GM23338 (cell line): ENCODE results near the gene FRY. TPM values are rescaled to one million over a fixed set of nuclear protein-coding genes. Genes with fewer than 3 reads are reported as not detected.

Experiments
- ATAC-seq: fragments of 200-7000 bp; cut with Tn5 transposase; 3 replicates; pipeline ENCODE4 v1.9.1; 2020
- DNase-seq: peaks from one replicate; pipeline ENCODE4 v3.0.0-alpha.2; 2015; ENCODE audit warnings: low spot score
- H2AFZ ChIP-seq: fragments of 200-600 bp; sonication (generic); 2 replicates; pipeline ENCODE4 v1.8.0; 2016; ENCODE audit warnings: antibody characterized with exemption, mild to moderate bottlenecking, moderate library complexity
- H3F3A ChIP-seq: fragments of 200-600 bp; sonication (generic); replicated peaks from 2 replicates; pipeline ENCODE4 v1.8.0; 2017; ENCODE audit warnings: antibody characterized with exemption, mixed run types, low read depth
- H3K27ac ChIP-seq: fragments of 200-600 bp; sonication (generic); 2 replicates; pipeline ENCODE4 v1.6.1; 2016; ENCODE audit warnings: low read depth
- H3K27me3 ChIP-seq: fragments of 200-600 bp; sonication (generic); 2 replicates; pipeline ENCODE4 v1.8.0; 2016; ENCODE audit warnings: mild to moderate bottlenecking, mixed run types, moderate library complexity; ENCODE audit not compliant: insufficient read depth
- H3K36me3 ChIP-seq: fragments of 200-600 bp; sonication (generic); 2 replicates; pipeline ENCODE4 v1.8.0; 2016; ENCODE audit warnings: mild to moderate bottlenecking; ENCODE audit not compliant: insufficient read depth
- H3K4me1 ChIP-seq: fragments of 200-600 bp; sonication (generic); 2 replicates; pipeline ENCODE4 v1.8.0; 2016; ENCODE audit warnings: mild to moderate bottlenecking, moderate library complexity; ENCODE audit not compliant: insufficient read depth
- H3K4me2 ChIP-seq: fragments of 200-600 bp; sonication (generic); 2 replicates; pipeline ENCODE4 v1.7.1; 2017; ENCODE audit warnings: mixed run types
- H3K4me3 ChIP-seq: fragments of 200-600 bp; sonication (generic); 2 replicates; pipeline ENCODE4 v1.6.1; 2016; ENCODE audit warnings: mixed run types
- H3K79me2 ChIP-seq: fragments of 200-600 bp; sonication (generic); replicated peaks from 2 replicates; pipeline ENCODE4 v1.8.0; 2017; ENCODE audit warnings: mild to moderate bottlenecking; ENCODE audit not compliant: insufficient read depth
- H3K9me2 ChIP-seq: fragments of 200-600 bp; sonication (generic); 2 replicates; pipeline ENCODE4 v1.8.0; 2017; ENCODE audit not compliant: insufficient read depth
- H4K20me1 ChIP-seq: fragments of 200-600 bp; sonication (generic); replicated peaks from 2 replicates; pipeline ENCODE4 v1.8.0; 2017; ENCODE audit warnings: mild to moderate bottlenecking; ENCODE audit not compliant: insufficient read depth
- H3K27ac Mint-ChIP-seq: 2 replicates; pipeline ENCODE4 v1.8.0; 2020; ENCODE audit warnings: inconsistent platforms, mild to moderate bottlenecking, moderate library complexity, mixed read lengths
- H3K27me3 Mint-ChIP-seq: 3 replicates; pipeline ENCODE4 v1.8.0; 2022; ENCODE audit warnings: low read depth, mild to moderate bottlenecking, moderate library complexity, mixed read lengths, inconsistent platforms; ENCODE audit not compliant: insufficient read depth, poor library complexity
- H3K36me3 Mint-ChIP-seq: 3 replicates; pipeline ENCODE4 v1.8.0; 2021; ENCODE audit warnings: low read depth, mild to moderate bottlenecking, inconsistent platforms, moderate library complexity, mixed read lengths
- H3K4me1 Mint-ChIP-seq: 3 replicates; pipeline ENCODE4 v1.8.0; 2020; ENCODE audit warnings: mild to moderate bottlenecking, inconsistent platforms, mixed read lengths
- H3K4me3 Mint-ChIP-seq: 3 replicates; pipeline ENCODE4 v1.8.0; 2021; ENCODE audit warnings: moderate library complexity, mild to moderate bottlenecking, inconsistent platforms, mixed read lengths
- H3K9me3 Mint-ChIP-seq: 3 replicates; pipeline ENCODE4 v1.8.0; 2020; ENCODE audit warnings: moderate library complexity, mild to moderate bottlenecking, inconsistent platforms, mixed read lengths
- CREB1 ChIP-seq: fragments of 250-450 bp; sonication (Bioruptor Pico); IDR thresholded peaks from 2 replicates; pipeline ENCODE4 v1.5.0; 2020; ENCODE audit warnings: low read depth, mild to moderate bottlenecking, moderate library complexity
- CTCF ChIP-seq, 2 experiments: fragments of 200-600 bp in 1 of 2; sonication (generic) in 1 of 2; conservative IDR thresholded peaks; 2 replicates each; pipeline versions ENCODE4 v1.5.1 to v1.6.1; 2016 to 2017; ENCODE audit warnings: antibody characterized with exemption in 2 of 2, low read depth in 2 of 2, mild to moderate bottlenecking in 2 of 2, moderate library complexity in 1 of 2
- ETS1 ChIP-seq: IDR thresholded peaks from 2 replicates; pipeline ENCODE4 v1.6.1; 2016; ENCODE audit warnings: antibody characterized with exemption
- EZH2 ChIP-seq: fragments of 200-600 bp; sonication (generic); IDR thresholded peaks from one replicate; pipeline ENCODE4 v1.8.0; 2017; ENCODE audit warnings: antibody characterized with exemption, mild to moderate bottlenecking, low read depth; ENCODE audit not compliant: unreplicated experiment
- EZH2phosphoT487 ChIP-seq: fragments of 200-600 bp; sonication (generic); IDR thresholded peaks from one replicate; pipeline ENCODE4 v1.8.1; 2018; ENCODE audit warnings: antibody characterized with exemption; ENCODE audit not compliant: unreplicated experiment
- NANOG ChIP-seq: IDR thresholded peaks from 2 replicates; pipeline ENCODE4 v1.6.1; 2016; ENCODE audit warnings: antibody characterized with exemption, borderline replicate concordance
- POLR2AphosphoS5 ChIP-seq: IDR thresholded peaks from 2 replicates; pipeline ENCODE4 v1.6.1; 2016; ENCODE audit warnings: antibody characterized with exemption, low read depth
- REST ChIP-seq: IDR thresholded peaks from one replicate; pipeline ENCODE4 v1.6.1; 2018; ENCODE audit warnings: antibody characterized with exemption; ENCODE audit not compliant: unreplicated experiment
- STAT1 ChIP-seq: IDR thresholded peaks from one replicate; pipeline ENCODE4 v1.6.1; 2016; ENCODE audit warnings: antibody characterized with exemption; ENCODE audit not compliant: unreplicated experiment
- ZNF114 ChIP-seq: fragments of 250-450 bp; sonication (Bioruptor Pico); IDR thresholded peaks from 2 replicates; pipeline ENCODE4 v1.5.0; 2020; ENCODE audit warnings: mild to moderate bottlenecking, moderate library complexity
- polyA plus RNA-seq: library from polyadenylated mRNA; unstranded; fragments of >200 nt; fragmentation: Nextera tagmentation; extraction: Ambion mirVana; gene quantifications from 2 replicates; pipeline ENCODE4 v1.2.1, GENCODE V29; 2016
- total RNA-seq: library from RNA; depleted of rRNA; stranded (reverse); fragments of >200 nt; shearing (Covaris generic); gene quantifications from 2 replicates; pipeline ENCODE4 v1.2.3, GENCODE V29; 2014

Gene FRY
- total and polyA plus RNA-seq, 2 experiments from 2014 or later: 2.4 to 10.1 TPM

- H3K4me3 ChIP-seq: no peak overlapping the region
- H2AFZ ChIP-seq: no peak overlapping the region
- ATAC-seq: no peak
- H3K9me3 Mint-ChIP-seq: no peaks in the 10 kb centered on the region
- H3K27ac ChIP-seq: no peak overlapping the region
- H3K27me3 Mint-ChIP-seq: no peaks in the 10 kb centered on the region
- no peaks in the 10 kb centered on the region for H3K27me3 ChIP-seq
- no peak for DNase-seq
- no peaks in the 10 kb centered on the region for H3K36me3 Mint-ChIP-seq
- no peak overlapping the region for H3K4me2 ChIP-seq
- H3K4me1 ChIP-seq: peaks cover 30% of the 10 kb centered on the region
- TF ChIP-seq NANOG: no peak
- TF ChIP-seq ZNF114 (CRISPR knock-in tag): no peak
- TF ChIP-seq CREB1: no peak
- TF ChIP-seq ETS1: no peak
- no peak for TF ChIP-seq EZH2
- no peak for TF ChIP-seq REST
- TF ChIP-seq EZH2phosphoT487: no peak
- TF ChIP-seq POLR2AphosphoS5: no peak
- TF ChIP-seq CTCF (conservative IDR thresholded peaks at IDR 0.05; ENCODE audit: low read depth in 2 of 2): no peak
- H3K4me1 Mint-ChIP-seq: peaks cover 45% of the 10 kb centered on the region
- no peak overlapping the region for H3K4me3 Mint-ChIP-seq
- no peaks in the 10 kb centered on the region for H4K20me1 ChIP-seq
- H3F3A ChIP-seq: no peaks in the 10 kb centered on the region
- no peak overlapping the region for H3K27ac Mint-ChIP-seq
- H3K9me2 ChIP-seq: no peaks in the 10 kb centered on the region
- H3K79me2 ChIP-seq: no peaks in the 10 kb centered on the region
- H3K36me3 ChIP-seq: no peaks in the 10 kb centered on the region
Measured at GRCh38 chr13:32033744-32034143, 2.2 kb downstream of the FRY start.

GRCh38 chr13:32035716-32036115 is 4.1 kb downstream of the FRY start:
- peaks cover 33% of the 10 kb centered on the region for H3K4me1 Mint-ChIP-seq
- no peak for DNase-seq
- H3K9me2 ChIP-seq: no peaks in the 10 kb centered on the region
- TF ChIP-seq POLR2AphosphoS5 (no peak), STAT1 (no peak), REST (no peak), CTCF (conservative IDR thresholded peaks at IDR 0.05; ENCODE audit: low read depth in 2 of 2) (no peak)

More at GRCh38 chr13:32035716-32036115, 4.1 kb downstream of the FRY start:
- 0 out of 2 replicates have a peak overlapping the region, but pooled peaks have one; percentile 19 for H3K4me2 ChIP-seq
- Mint-ChIP-seq H3K9me3 (no peaks in the 10 kb centered on the region), H3K27ac (no peak overlapping the region), H3K27me3 (no peaks in the 10 kb centered on the region), H3K4me3 (no peak overlapping the region), H3K36me3 (no peaks in the 10 kb centered on the region)
- H3K4me1 ChIP-seq: peaks cover 16% of the 10 kb centered on the region
- ATAC-seq: no peak
- no peak overlapping the region for H3K27ac ChIP-seq
- H2AFZ ChIP-seq: no peak overlapping the region
- no peaks in the 10 kb centered on the region for H3F3A ChIP-seq
- no peaks in the 10 kb centered on the region for H3K79me2 ChIP-seq
- H3K36me3 ChIP-seq: no peaks in the 10 kb centered on the region
- no peaks in the 10 kb centered on the region for H4K20me1 ChIP-seq
- no peaks in the 10 kb centered on the region for H3K27me3 ChIP-seq
- no peak overlapping the region for H3K4me3 ChIP-seq
